ENCODE data around the gene SPPL3. TPM values are rescaled to one million over a fixed set of nuclear protein-coding genes. Genes with fewer than 3 reads are reported as not detected.

Gene SPPL3
- polyA plus RNA-seq, 4 donors, result 8.4 to 57.8 (median 13.7) TPM

- H3K36me3 ChIP-seq (ENCODE audit: control insufficient read depth in 3 of 3, insufficient read depth in 2 of 3, low read depth in 1 of 3, low read length in 3 of 3), result no peaks in the 10 kb centered on the region
- peaks cover 0 to 3% (median 0%) of the 10 kb centered on the region in 3 donors for H3K4me1 ChIP-seq (ENCODE audit: control insufficient read depth in 3 of 3, insufficient read depth in 2 of 3, low read depth in 1 of 3, low read length in 2 of 3)
- 88 to 94% (median 89%) methylated on average over 4 of the region's 4 CpGs for WGBS, 3 donors
- DNase-seq, result no peak
- FAIRE-seq, result no peak
- no peak overlapping the region for H3K27ac ChIP-seq (ENCODE audit: low read depth in 1 of 3, low read length in 2 of 3)
- no peaks in the 10 kb centered on the region for H3K9me3 ChIP-seq (ENCODE audit: control insufficient read depth in 2 of 2, insufficient read depth in 1 of 2, low read depth in 1 of 2, low read length in 1 of 2)
- H3K27me3 ChIP-seq (ENCODE audit: control insufficient read depth in 3 of 3, insufficient read depth in 3 of 3, low read length in 3 of 3), result no peaks in the 10 kb centered on the region
- no peak overlapping the region for H3K4me3 ChIP-seq (ENCODE audit: low read depth in 1 of 3, low read length in 3 of 3)
Measured at GRCh38 chr12:120941412-120941811, 37.3 kb upstream of the SPPL3 start.

GRCh38 chr12:120940799-120941198, 36.6 kb upstream of the SPPL3 start:
- DNase-seq (no peak), FAIRE-seq (no peak)
- H3K4me1 ChIP-seq (ENCODE audit: control insufficient read depth in 3 of 3, insufficient read depth in 2 of 3, low read depth in 1 of 3, low read length in 2 of 3), result peaks cover 0 to 3% (median 0%) of the 10 kb centered on the region in 3 donors
- no peaks in the 10 kb centered on the region for H3K36me3 ChIP-seq (ENCODE audit: control insufficient read depth in 3 of 3, insufficient read depth in 2 of 3, low read depth in 1 of 3, low read length in 3 of 3)
- no peaks in the 10 kb centered on the region for H3K27me3 ChIP-seq (ENCODE audit: control insufficient read depth in 3 of 3, insufficient read depth in 3 of 3, low read length in 3 of 3)
- no peak overlapping the region for H3K27ac ChIP-seq (ENCODE audit: low read depth in 1 of 3, low read length in 2 of 3)
- no peak overlapping the region for H3K4me3 ChIP-seq (ENCODE audit: low read depth in 1 of 3, low read length in 3 of 3)
- 67 to 81% (median 77%) methylated on average over 4 to 5 of the region's 5 CpGs for WGBS, 3 donors
- no peaks in the 10 kb centered on the region for H3K9me3 ChIP-seq (ENCODE audit: control insufficient read depth in 2 of 2, insufficient read depth in 1 of 2, low read depth in 1 of 2, low read length in 1 of 2)

GRCh38 chr12:120940006-120940405, 35.8 kb upstream of the SPPL3 start:
- Histone ChIP-seq H3K27me3 (ENCODE audit: control insufficient read depth in 3 of 3, insufficient read depth in 3 of 3, low read length in 3 of 3) (no peaks in the 10 kb centered on the region), H3K27ac (ENCODE audit: low read depth in 1 of 3, low read length in 2 of 3) (no peak overlapping the region), H3K4me3 (ENCODE audit: low read depth in 1 of 3, low read length in 3 of 3) (no peak overlapping the region), H3K36me3 (ENCODE audit: control insufficient read depth in 3 of 3, insufficient read depth in 2 of 3, low read depth in 1 of 3, low read length in 3 of 3) (no peaks in the 10 kb centered on the region), H3K4me1 (ENCODE audit: control insufficient read depth in 3 of 3, insufficient read depth in 2 of 3, low read depth in 1 of 3, low read length in 2 of 3) (peaks cover 0 to 3% (median 0%) of the 10 kb centered on the region in 3 donors), H3K9me3 (ENCODE audit: control insufficient read depth in 2 of 2, insufficient read depth in 1 of 2, low read depth in 1 of 2, low read length in 1 of 2) (no peaks in the 10 kb centered on the region)
- 62 to 66% (median 65%) methylated on average over 5 of the region's 5 CpGs for WGBS, 3 donors
- DNase-seq (no peak), FAIRE-seq (no peak)

DNA sequence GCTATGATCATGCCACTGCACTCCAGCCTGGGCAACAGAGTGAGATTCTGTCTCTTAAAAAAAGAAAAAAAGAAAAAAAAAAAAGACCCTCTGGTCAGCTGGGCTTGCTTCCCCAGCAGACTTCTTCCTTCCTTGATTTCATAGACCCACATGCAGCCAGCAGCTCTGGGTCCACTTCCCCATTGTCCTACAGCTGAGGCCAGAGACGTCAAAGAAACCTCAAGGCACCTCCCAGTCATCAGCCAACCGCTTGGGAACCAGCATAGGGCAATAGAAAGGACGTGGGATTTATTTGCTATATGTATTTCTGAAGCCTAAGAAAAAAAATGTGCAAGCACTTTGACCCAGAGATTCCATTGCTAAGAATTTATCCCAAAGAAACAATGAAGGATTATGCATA, 35.4 kb upstream of the SPPL3 start:
- H3K9me3 ChIP-seq (ENCODE audit: control insufficient read depth in 2 of 2, insufficient read depth in 1 of 2, low read depth in 1 of 2, low read length in 1 of 2), result no peaks in the 10 kb centered on the region
- no peak for FAIRE-seq
- H3K4me1 ChIP-seq (ENCODE audit: control insufficient read depth in 3 of 3, insufficient read depth in 2 of 3, low read depth in 1 of 3, low read length in 2 of 3), result peaks cover 0 to 3% (median 0%) of the 10 kb centered on the region in 3 donors
- WGBS, 3 donors, result 41 to 52% (median 44%) methylated on average over 3 of the region's 3 CpGs
- no peaks in the 10 kb centered on the region for H3K27me3 ChIP-seq (ENCODE audit: control insufficient read depth in 3 of 3, insufficient read depth in 3 of 3, low read length in 3 of 3)
- no peak overlapping the region for H3K27ac ChIP-seq (ENCODE audit: low read depth in 1 of 3, low read length in 2 of 3)
- DNase-seq, result no peak
- H3K36me3 ChIP-seq (ENCODE audit: control insufficient read depth in 3 of 3, insufficient read depth in 2 of 3, low read depth in 1 of 3, low read length in 3 of 3), result no peaks in the 10 kb centered on the region
- H3K4me3 ChIP-seq (ENCODE audit: low read depth in 1 of 3, low read length in 3 of 3), result no peak overlapping the region

DNA sequence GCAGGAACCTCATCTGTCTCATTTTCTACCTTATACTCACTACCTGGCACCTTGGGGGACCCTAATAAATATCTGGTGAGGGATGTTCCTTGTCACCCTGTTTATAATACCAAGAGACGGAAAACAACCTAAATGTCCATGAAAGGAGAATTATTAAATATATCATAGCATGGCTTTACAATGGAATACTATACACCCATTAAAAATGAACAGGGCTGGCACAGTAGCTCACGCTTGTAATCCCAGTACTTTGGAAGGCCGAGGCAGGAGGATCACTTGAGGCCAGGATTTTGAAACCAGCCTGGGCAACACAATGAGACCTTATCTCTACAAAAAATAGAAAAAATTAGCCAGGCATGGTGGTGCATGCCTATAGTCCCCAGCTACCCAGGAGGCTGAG, 34.3 kb upstream of the SPPL3 start:
- DNase-seq (no peak), FAIRE-seq (no peak)
- Histone ChIP-seq H3K9me3 (ENCODE audit: control insufficient read depth in 2 of 2, insufficient read depth in 1 of 2, low read depth in 1 of 2, low read length in 1 of 2) (no peaks in the 10 kb centered on the region), H3K36me3 (ENCODE audit: control insufficient read depth in 3 of 3, insufficient read depth in 2 of 3, low read depth in 1 of 3, low read length in 3 of 3) (no peaks in the 10 kb centered on the region), H3K4me3 (ENCODE audit: low read depth in 1 of 3, low read length in 3 of 3) (no peak overlapping the region), H3K4me1 (ENCODE audit: control insufficient read depth in 3 of 3, insufficient read depth in 2 of 3, low read depth in 1 of 3, low read length in 2 of 3) (peaks cover 0 to 3% (median 0%) of the 10 kb centered on the region in 3 donors), H3K27ac (ENCODE audit: low read depth in 1 of 3, low read length in 2 of 3) (no peak overlapping the region), H3K27me3 (ENCODE audit: control insufficient read depth in 3 of 3, insufficient read depth in 3 of 3, low read length in 3 of 3) (no peaks in the 10 kb centered on the region)
- 69 to 88% (median 75%) methylated on average over 3 of the region's 3 CpGs for WGBS, 3 donors

- no peak overlapping the region for H3K27ac ChIP-seq (ENCODE audit: low read depth in 1 of 3, low read length in 2 of 3)
- no peaks in the 10 kb centered on the region for H3K27me3 ChIP-seq (ENCODE audit: control insufficient read depth in 3 of 3, insufficient read depth in 3 of 3, low read length in 3 of 3)
- FAIRE-seq (no peak), DNase-seq (no peak)
- peaks cover 0 to 3% (median 0%) of the 10 kb centered on the region in 3 donors for H3K4me1 ChIP-seq (ENCODE audit: control insufficient read depth in 3 of 3, insufficient read depth in 2 of 3, low read depth in 1 of 3, low read length in 2 of 3)
- no peaks in the 10 kb centered on the region for H3K9me3 ChIP-seq (ENCODE audit: control insufficient read depth in 2 of 2, insufficient read depth in 1 of 2, low read depth in 1 of 2, low read length in 1 of 2)
- 48 to 74% (median 71%) methylated on average over 2 of the region's 2 CpGs for WGBS, 3 donors
- H3K36me3 ChIP-seq (ENCODE audit: control insufficient read depth in 3 of 3, insufficient read depth in 2 of 3, low read depth in 1 of 3, low read length in 3 of 3), result no peaks in the 10 kb centered on the region
- H3K4me3 ChIP-seq (ENCODE audit: low read depth in 1 of 3, low read length in 3 of 3), result no peak overlapping the region
Measured at GRCh38 chr12:120936197-120936596, 32.0 kb upstream of the SPPL3 start.

DNA sequence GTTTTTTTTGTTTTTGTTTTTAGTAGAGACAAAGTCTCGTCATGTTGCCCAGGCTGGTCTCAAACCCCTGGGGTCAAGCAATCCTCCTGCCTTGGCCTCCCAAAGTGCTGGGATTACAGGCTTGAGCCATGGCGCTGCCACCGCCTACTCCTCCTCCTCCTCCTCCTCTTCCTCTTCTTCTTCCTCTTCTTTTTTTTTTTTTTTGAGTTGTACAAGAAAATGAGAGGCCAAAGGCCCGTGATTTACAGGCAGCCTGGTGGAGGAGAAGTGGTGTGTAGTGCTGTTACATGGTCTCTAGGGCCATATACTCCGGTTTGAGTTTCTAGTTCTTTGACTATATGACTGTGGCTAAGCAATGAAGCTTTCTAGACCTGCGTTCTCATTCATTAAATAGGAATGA, 29.6 kb upstream of the SPPL3 start:
- FAIRE-seq (no peak), DNase-seq (no peak)
- H3K4me1 ChIP-seq (ENCODE audit: control insufficient read depth in 3 of 3, insufficient read depth in 2 of 3, low read depth in 1 of 3, low read length in 2 of 3), result peaks cover 0 to 6% (median 0%) of the 10 kb centered on the region in 3 donors
- 77 to 85% (median 85%) methylated on average over 6 of the region's 6 CpGs for WGBS, 3 donors
- no peak overlapping the region for H3K27ac ChIP-seq (ENCODE audit: low read depth in 1 of 3, low read length in 2 of 3)
- no peaks in the 10 kb centered on the region for H3K36me3 ChIP-seq (ENCODE audit: control insufficient read depth in 3 of 3, insufficient read depth in 2 of 3, low read depth in 1 of 3, low read length in 3 of 3)
- H3K27me3 ChIP-seq (ENCODE audit: control insufficient read depth in 3 of 3, insufficient read depth in 3 of 3, low read length in 3 of 3), result no peaks in the 10 kb centered on the region
- H3K9me3 ChIP-seq (ENCODE audit: control insufficient read depth in 2 of 2, insufficient read depth in 1 of 2, low read depth in 1 of 2, low read length in 1 of 2), result no peaks in the 10 kb centered on the region
- H3K4me3 ChIP-seq (ENCODE audit: low read depth in 1 of 3, low read length in 3 of 3), result no peak overlapping the region

DNA sequence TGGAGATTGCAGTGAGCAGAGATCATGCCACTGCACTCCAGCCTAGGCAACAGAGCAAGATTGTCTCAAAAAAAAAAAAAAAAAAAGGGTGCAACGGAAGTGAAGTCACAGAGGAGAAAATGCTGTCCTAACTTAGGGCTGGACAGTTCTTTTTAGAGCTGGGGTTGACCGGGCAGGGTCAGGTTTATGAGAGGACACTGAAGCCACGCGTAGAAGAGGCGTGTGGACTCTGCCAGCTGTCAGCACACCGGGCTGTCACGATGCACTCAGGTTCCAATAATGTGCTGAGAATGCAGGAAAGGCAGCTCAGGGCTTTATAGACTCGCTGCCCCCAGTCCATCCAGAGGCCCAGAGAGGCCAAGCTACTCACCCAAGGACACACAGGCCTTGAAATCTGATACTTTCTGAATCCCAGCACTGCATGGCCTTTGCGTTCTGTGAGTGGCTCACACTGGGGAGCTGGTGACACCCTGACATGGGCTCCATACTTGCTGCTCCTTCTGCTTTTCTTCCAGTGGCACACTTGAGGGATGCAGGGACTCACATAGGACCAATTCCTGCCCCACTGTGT, 28.9 kb upstream of the SPPL3 start:
- Histone ChIP-seq H3K36me3 (ENCODE audit: control insufficient read depth in 3 of 3, insufficient read depth in 2 of 3, low read depth in 1 of 3, low read length in 3 of 3) (no peaks in the 10 kb centered on the region), H3K27me3 (ENCODE audit: control insufficient read depth in 3 of 3, insufficient read depth in 3 of 3, low read length in 3 of 3) (no peaks in the 10 kb centered on the region), H3K4me1 (ENCODE audit: control insufficient read depth in 3 of 3, insufficient read depth in 2 of 3, low read depth in 1 of 3, low read length in 2 of 3) (peaks cover 0 to 8% (median 0%) of the 10 kb centered on the region in 3 donors), H3K4me3 (ENCODE audit: low read depth in 1 of 3, low read length in 3 of 3) (no peak overlapping the region), H3K9me3 (ENCODE audit: control insufficient read depth in 2 of 2, insufficient read depth in 1 of 2, low read depth in 1 of 2, low read length in 1 of 2) (no peaks in the 10 kb centered on the region), H3K27ac (ENCODE audit: low read depth in 1 of 3, low read length in 2 of 3) (no peak overlapping the region)
- WGBS, 3 donors, result 24 to 72% (median 54%) methylated on average over 8 to 9 of the region's 9 CpGs
- DNase-seq, result no peak
- FAIRE-seq, result no peak

- 74 to 84% (median 82%) methylated on average over 7 of the region's 7 CpGs for WGBS, 3 donors
- H3K9me3 ChIP-seq (ENCODE audit: control insufficient read depth in 2 of 2, insufficient read depth in 1 of 2, low read depth in 1 of 2, low read length in 1 of 2), result no peaks in the 10 kb centered on the region
- DNase-seq (no peak), FAIRE-seq (no peak)
- H3K27me3 ChIP-seq (ENCODE audit: control insufficient read depth in 3 of 3, insufficient read depth in 3 of 3, low read length in 3 of 3), result no peaks in the 10 kb centered on the region
- H3K36me3 ChIP-seq (ENCODE audit: control insufficient read depth in 3 of 3, insufficient read depth in 2 of 3, low read depth in 1 of 3, low read length in 3 of 3), result no peaks in the 10 kb centered on the region
- H3K4me1 ChIP-seq (ENCODE audit: control insufficient read depth in 3 of 3, insufficient read depth in 2 of 3, low read depth in 1 of 3, low read length in 2 of 3), result peaks cover 0 to 7% (median 0%) of the 10 kb centered on the region in 3 donors
- H3K27ac ChIP-seq (ENCODE audit: low read depth in 1 of 3, low read length in 2 of 3), result no peak overlapping the region
- H3K4me3 ChIP-seq (ENCODE audit: low read depth in 1 of 3, low read length in 3 of 3), result no peak overlapping the region
Measured at GRCh38 chr12:120932058-120932457, 27.9 kb upstream of the SPPL3 start.

Data from small intestine (tissue), 7 donors.